ENCODE results near the gene TMEM37.

TMEM37 gene

GRCh38 chr2:119417908-119418307, 13.7 kb upstream of the TMEM37 start:
- DNase-seq (ENCODE audit: low spot score), result no peak

- DNase-seq (ENCODE audit: low spot score), result no peak
Measured at GRCh38 chr2:119419065-119419464, 12.6 kb upstream of the TMEM37 start.

GRCh38 chr2:119419803-119420508, 11.7 kb upstream of the TMEM37 start:
- no peak for DNase-seq (ENCODE audit: low spot score)

GRCh38 chr2:119421304-119421703, 10.3 kb upstream of the TMEM37 start:
- no peak for DNase-seq (ENCODE audit: low spot score)

- no peak for DNase-seq (ENCODE audit: low spot score)
Measured at GRCh38 chr2:119421741-119422140, 9.9 kb upstream of the TMEM37 start.

- DNase-seq (ENCODE audit: low spot score), result no peak
Measured at GRCh38 chr2:119422360-119423107, 9.1 kb upstream of the TMEM37 start.

GRCh38 chr2:119423108-119423444, 8.6 kb upstream of the TMEM37 start:
- DNase-seq (ENCODE audit: low spot score), result no peak

GRCh38 chr2:119423811-119424210, 7.8 kb upstream of the TMEM37 start:
- DNase-seq (ENCODE audit: low spot score), result no peak

- DNase-seq (ENCODE audit: low spot score), result no peak
Measured at GRCh38 chr2:119424284-119425118, 7.2 kb upstream of the TMEM37 start.

GRCh38 chr2:119425119-119425405, 6.6 kb upstream of the TMEM37 start:
- DNase-seq (ENCODE audit: low spot score), result no peak

GRCh38 chr2:119425620-119426395, 5.8 kb upstream of the TMEM37 start:
- no peak for DNase-seq (ENCODE audit: low spot score)

- no peak for DNase-seq (ENCODE audit: low spot score)
Measured at GRCh38 chr2:119426396-119426675, 5.3 kb upstream of the TMEM37 start.

- DNase-seq (ENCODE audit: low spot score), result no peak
Measured at GRCh38 chr2:119426801-119427395, 4.8 kb upstream of the TMEM37 start.

- no peak for DNase-seq (ENCODE audit: low spot score)
Measured at GRCh38 chr2:119427756-119428155, 3.9 kb upstream of the TMEM37 start.

- DNase-seq (ENCODE audit: low spot score), result no peak
Measured at GRCh38 chr2:119428488-119429224, 3.0 kb upstream of the TMEM37 start.

- no peak for DNase-seq (ENCODE audit: low spot score)
Measured at GRCh38 chr2:119429225-119429981, 2.3 kb upstream of the TMEM37 start.

GRCh38 chr2:119430023-119430498, 1.6 kb upstream of the TMEM37 start:
- DNase-seq (ENCODE audit: low spot score), result no peak

GRCh38 chr2:119431976-119432850, 559 bp downstream of the TMEM37 start:
- DNase-seq (ENCODE audit: low spot score), result no peak

Data from SK-N-DZ (cell line).